WERI-Rb-1 (cell line): ENCODE results near the gene GNA15.
A peak's percentile ranks its signal among the peaks of the same experiment; 100 is the strongest.
"Not testable (repeated sequence)": the region's sequence is repeated elsewhere in the genome, so short reads cannot be mapped to it uniquely, and the experiment has no call there.

Experiments used
- DNase-seq: peaks from one replicate; pipeline ENCODE4 v3.0.0-alpha.2; 2020
- H3K27ac ChIP-seq: fragments of 250-450 bp; sonication (Bioruptor Pico); 2 replicates; pipeline ENCODE4 v1.5.1; 2020; ENCODE audit warnings: mild to moderate bottlenecking, moderate library complexity
- H3K27me3 ChIP-seq: fragments of 250-450 bp; sonication (Bioruptor Pico); 2 replicates; pipeline ENCODE4 v1.5.1; 2021; ENCODE audit warnings: mild to moderate bottlenecking, low read depth, moderate library complexity; ENCODE audit not compliant: insufficient read depth, severe bottlenecking
- H3K36me3 ChIP-seq: fragments of 250-450 bp; sonication (Bioruptor Pico); 2 replicates; pipeline ENCODE4 v1.5.1; 2020; ENCODE audit warnings: mild to moderate bottlenecking, moderate library complexity
- H3K4me3 ChIP-seq: 2 replicates; pipeline ENCODE4 v1.5.1; 2011; ENCODE audit warnings: low read depth, mild to moderate bottlenecking, control low read depth, low read length
- H3K9me3 ChIP-seq: fragments of 250-450 bp; sonication (Bioruptor Pico); 2 replicates; pipeline ENCODE4 v1.5.1; 2021; ENCODE audit warnings: mild to moderate bottlenecking, moderate library complexity; ENCODE audit not compliant: severe bottlenecking
- TF ChIP-seq, protein P1 (sequence below): IDR thresholded peaks from 2 replicates; pipeline ENCODE4 v1.5.1; 2011; ENCODE audit warnings: low read depth, mild to moderate bottlenecking, control low read depth, inconsistent platforms, low read length

Gene GNA15

DNA sequence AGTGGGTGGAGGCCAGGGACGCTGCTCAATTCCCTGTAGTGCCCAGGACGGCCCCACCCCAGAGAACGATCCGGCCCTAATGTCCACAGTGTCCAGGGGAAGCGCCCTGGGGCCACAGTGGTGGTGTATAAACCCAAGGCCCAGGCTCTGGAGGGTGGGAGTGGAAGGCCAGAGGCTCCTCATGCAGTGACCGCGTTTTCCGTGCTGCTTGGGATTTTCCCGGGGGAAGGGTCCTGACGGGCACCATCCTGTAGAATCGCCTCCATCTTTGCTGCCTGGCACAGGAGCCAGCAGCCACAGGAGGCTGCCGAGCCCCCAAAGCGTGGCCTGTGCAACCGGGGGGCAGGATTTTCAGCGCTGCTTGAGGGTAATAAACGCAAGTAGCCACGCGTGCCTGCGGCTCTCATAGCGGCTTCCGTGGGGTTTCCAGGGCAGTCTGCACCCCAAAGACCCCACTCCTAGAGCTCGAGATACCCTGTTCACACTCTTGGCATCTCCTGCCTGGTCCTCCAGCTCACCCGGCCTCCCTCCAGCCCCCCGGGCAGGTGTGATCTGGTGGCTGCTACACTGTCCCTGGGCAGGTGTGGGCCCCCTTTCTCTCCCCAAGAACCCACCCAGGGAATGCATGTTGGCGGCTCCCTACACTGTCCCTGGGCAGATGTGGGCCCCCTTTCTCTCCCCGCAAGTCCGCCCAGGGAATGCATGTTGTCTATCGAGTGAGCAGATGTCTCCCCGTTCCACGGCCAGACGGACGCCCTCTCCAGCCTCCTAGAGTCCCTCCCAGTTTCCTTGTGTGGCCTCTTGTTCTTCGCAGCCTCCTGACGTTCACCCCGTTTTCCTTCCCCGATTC is 52.1 kb downstream of the GNA15 start:
- H3K4me3 ChIP-seq = no peak overlapping the region
- no peaks in the 10 kb centered on the region for H3K9me3 ChIP-seq
- no peak for DNase-seq
- no peak overlapping the region for H3K27ac ChIP-seq
- H3K27me3 ChIP-seq = no peaks in the 10 kb centered on the region
- TF ChIP-seq, protein P1, sequence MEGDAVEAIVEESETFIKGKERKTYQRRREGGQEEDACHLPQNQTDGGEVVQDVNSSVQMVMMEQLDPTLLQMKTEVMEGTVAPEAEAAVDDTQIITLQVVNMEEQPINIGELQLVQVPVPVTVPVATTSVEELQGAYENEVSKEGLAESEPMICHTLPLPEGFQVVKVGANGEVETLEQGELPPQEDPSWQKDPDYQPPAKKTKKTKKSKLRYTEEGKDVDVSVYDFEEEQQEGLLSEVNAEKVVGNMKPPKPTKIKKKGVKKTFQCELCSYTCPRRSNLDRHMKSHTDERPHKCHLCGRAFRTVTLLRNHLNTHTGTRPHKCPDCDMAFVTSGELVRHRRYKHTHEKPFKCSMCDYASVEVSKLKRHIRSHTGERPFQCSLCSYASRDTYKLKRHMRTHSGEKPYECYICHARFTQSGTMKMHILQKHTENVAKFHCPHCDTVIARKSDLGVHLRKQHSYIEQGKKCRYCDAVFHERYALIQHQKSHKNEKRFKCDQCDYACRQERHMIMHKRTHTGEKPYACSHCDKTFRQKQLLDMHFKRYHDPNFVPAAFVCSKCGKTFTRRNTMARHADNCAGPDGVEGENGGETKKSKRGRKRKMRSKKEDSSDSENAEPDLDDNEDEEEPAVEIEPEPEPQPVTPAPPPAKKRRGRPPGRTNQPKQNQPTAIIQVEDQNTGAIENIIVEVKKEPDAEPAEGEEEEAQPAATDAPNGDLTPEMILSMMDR = no peak
- peaks cover 15% of the 10 kb centered on the region for H3K36me3 ChIP-seq

DNA sequence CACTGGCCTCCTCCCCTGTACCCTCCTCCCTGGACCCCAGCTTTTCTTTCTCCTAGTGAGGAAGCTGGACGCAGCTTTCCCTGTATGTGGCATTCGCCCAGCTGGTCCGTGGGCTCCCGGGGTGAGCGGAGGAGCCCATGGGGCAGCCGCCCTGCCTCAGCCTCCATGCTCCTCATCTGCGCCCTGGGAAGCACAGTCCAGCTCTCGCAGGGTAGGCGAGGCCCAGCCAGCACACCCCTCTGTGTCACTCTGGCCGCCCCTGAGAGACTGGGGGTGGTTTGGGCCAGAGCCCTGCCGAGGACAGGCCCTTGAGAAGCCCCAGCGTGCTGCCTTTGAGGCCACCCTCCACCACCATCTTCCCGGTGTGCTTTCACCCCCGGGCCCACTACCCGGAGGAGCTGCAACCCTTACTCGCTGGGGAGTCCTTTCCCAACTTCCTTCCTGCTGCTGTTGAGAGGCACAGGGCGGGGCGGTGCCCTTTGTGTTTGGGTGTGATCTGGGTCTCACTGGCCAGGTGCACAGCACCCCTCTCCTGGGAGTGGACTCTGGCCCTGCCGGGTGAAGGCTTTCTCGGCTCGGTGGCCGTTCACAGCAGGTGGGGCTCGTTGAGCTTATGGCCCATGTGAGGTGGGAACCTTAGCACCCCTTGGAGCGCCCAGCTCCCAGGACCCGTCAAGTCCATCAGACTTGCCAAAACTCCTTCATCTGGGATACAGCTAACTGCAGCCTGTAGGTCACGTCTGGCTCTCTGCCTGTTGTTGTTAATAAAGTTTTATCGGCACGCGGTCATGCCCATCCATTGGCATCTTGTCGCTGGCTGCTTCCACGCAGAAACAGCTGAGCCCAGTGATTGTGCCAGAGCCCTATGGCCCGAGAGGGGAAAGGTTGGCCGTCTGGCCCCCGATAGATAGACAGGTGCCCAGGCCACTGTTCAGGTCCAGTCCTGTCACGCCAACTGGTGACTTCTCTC is 53.1 kb downstream of the GNA15 start:
- TF ChIP-seq, protein P1 = no peak
- Histone ChIP-seq H3K4me3 (no peak overlapping the region), H3K9me3 (no peaks in the 10 kb centered on the region), H3K27me3 (no peaks in the 10 kb centered on the region), H3K36me3 (peaks cover 19% of the 10 kb centered on the region), H3K27ac (no peak overlapping the region)
- DNase-seq = no peak

DNA sequence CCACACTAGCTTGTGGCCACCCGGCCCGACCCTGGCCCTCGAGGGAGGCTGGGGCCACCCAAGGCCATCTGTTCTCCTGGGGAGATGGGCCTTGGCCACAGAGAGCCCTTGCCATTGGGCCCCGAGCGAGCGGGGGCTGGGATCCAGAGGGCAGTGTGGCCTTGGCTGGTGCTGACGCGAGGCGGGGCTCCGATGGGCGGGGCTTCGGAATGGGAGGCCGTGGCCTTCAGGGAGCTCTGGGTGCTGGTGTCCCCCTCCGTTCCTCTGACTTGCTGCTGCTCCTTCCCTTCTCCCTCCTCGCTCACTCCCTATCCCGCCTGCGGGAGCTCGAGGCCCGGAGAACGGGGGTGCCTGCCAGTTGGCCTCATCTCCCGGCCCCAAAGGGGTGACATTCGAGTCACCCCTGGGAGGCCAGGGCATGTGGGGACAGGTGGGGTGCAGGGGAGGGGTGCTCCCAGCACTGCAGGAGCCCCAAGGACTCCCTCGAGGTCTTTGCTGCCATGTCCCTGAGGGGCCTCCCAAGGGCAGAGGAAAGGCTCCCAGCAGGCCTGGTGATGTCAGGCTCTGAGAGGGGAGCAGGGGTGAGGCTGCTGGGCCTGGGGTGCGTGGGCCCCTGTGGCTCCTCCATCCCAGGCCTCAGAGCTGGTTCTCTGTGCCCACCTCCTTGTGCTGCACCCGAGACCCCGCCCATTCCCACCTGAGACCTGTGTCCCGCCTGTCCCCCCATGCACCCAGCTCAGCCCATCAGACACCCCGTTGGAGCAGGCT is 54.1 kb downstream of the GNA15 start:
- Histone ChIP-seq H3K9me3 (no peaks in the 10 kb centered on the region), H3K36me3 (peaks cover 19% of the 10 kb centered on the region), H3K27me3 (no peaks in the 10 kb centered on the region), H3K27ac (no peak overlapping the region), H3K4me3 (no peak overlapping the region)
- TF ChIP-seq, protein P1 = no peak
- peak; percentile 76 for DNase-seq

DNA sequence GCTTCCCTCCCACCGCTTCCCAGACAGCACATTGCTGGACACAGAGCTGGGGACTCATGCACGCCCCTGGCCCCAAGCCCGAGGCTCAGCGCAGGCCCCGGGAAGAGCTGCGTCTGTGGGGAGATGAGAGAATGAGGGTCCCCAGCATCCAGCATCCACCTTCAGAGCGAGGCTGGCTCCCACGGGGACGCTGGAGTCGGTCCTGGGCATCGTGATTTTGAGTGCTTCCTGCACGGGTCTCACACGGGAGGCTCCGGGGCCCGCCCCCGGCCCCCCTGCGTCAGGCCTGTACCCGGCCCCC is 54.6 kb downstream of the GNA15 start:
- H3K4me3 ChIP-seq = no peak overlapping the region
- H3K36me3 ChIP-seq = peaks cover 19% of the 10 kb centered on the region
- H3K27ac ChIP-seq = no peak overlapping the region
- TF ChIP-seq, protein P1 = no peak
- no peak for DNase-seq
- H3K27me3 ChIP-seq = no peaks in the 10 kb centered on the region
- H3K9me3 ChIP-seq = no peaks in the 10 kb centered on the region

DNA sequence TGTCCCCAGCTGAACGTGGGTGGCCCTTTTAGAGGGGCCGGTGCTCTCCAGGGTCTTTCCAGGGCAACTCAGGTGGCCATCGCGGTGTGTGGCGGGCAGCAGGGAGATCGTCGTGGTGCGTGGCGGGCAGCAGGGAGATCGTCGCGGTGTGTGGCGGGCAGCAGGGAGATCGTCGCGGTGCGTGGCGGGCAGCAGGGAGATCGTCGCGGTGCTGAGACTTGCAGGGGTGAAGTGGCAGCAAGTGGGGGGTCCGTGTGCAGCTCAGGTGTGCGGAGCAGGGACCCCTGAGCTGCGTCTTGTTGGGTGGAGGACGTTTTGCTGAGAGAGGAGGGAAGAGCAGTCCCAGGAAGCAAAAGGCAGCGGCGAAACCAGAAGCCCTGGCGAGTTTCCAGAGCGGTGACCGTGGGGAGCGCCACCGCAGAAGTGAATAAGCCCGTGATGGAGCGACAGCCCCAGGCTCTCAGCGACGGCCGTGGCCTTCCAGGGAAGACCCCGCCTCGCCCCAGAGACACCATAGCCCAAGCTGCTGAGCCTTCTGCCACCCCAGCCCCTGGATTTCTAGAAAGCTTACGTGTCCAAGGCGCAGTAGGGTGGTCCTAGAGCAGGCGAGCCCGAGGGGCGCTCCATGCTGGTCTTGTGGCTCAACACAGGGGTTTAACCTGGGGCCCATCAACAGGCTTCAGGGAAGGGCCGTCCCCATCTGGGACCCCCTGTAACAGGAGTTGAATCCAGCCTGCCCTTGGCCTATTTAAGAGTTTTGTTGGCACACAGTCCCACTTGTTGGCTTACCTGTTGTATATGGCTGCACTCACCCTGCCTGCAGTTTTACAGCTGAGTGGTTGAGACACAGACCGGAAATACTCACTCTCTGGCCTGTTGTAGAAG is 55.3 kb downstream of the GNA15 start:
- Histone ChIP-seq H3K4me3 (no peak overlapping the region), H3K36me3 (peaks cover 21% of the 10 kb centered on the region), H3K27ac (no peak overlapping the region), H3K9me3 (no peaks in the 10 kb centered on the region), H3K27me3 (no peaks in the 10 kb centered on the region)
- no peak for DNase-seq
- TF ChIP-seq, protein P1 = no peak

DNA sequence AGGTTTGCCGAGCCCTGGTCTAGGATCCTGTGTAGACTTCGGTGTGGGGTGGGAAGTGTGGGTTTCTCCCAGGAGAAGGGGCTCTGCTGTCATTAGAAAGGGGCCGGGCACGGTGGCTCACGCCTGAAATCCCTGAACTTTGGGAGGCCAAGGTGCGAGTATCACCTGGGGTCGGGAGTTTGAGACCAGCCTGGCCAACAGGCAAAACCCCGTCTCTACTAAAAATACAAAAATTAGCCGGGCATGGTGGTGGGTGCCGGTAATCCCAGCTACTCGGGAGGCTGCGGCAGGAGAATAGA is 55.9 kb downstream of the GNA15 start:
- H3K36me3 ChIP-seq = peaks cover 26% of the 10 kb centered on the region
- not testable (repeated sequence) for H3K27me3 ChIP-seq, H3K4me3 ChIP-seq, H3K9me3 ChIP-seq, H3K27ac ChIP-seq, DNase-seq
